ENCODE data around the gene DTHD1.

DNA sequence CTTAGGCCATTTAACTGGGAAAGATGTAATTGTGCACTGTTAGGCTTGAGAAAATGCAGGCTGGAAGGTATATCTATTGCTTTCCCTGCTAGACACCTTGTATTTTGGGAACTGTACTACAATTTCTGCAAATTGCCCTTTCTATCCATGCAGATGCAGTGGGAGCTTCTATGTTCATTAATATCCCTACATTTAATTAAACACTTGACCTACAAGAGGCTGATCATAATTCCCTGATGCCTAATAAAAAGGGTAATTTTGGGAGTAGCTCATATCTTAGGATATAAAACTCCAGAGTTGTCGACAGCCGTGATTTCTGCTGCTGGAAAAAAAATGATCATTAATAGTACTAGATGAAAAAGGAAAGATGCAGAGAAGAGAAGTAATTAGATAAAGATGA is 19.7 kb downstream of the DTHD1 start:
- TF ChIP-seq POLR2A (IDR thresholded peaks at IDR 0.05) (no peak), POLR2AphosphoS5 (IDR thresholded peaks at IDR 0.05) (no peak), EP300 (IDR thresholded peaks at IDR 0.05) (no peak)
- TF ChIP-seq, protein P1, sequence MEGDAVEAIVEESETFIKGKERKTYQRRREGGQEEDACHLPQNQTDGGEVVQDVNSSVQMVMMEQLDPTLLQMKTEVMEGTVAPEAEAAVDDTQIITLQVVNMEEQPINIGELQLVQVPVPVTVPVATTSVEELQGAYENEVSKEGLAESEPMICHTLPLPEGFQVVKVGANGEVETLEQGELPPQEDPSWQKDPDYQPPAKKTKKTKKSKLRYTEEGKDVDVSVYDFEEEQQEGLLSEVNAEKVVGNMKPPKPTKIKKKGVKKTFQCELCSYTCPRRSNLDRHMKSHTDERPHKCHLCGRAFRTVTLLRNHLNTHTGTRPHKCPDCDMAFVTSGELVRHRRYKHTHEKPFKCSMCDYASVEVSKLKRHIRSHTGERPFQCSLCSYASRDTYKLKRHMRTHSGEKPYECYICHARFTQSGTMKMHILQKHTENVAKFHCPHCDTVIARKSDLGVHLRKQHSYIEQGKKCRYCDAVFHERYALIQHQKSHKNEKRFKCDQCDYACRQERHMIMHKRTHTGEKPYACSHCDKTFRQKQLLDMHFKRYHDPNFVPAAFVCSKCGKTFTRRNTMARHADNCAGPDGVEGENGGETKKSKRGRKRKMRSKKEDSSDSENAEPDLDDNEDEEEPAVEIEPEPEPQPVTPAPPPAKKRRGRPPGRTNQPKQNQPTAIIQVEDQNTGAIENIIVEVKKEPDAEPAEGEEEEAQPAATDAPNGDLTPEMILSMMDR (IDR thresholded peaks at IDR 0.05): no peak
